ENCODE data around the gene CD6. TPM values are rescaled to one million over a fixed set of nuclear protein-coding genes. Genes with fewer than 3 reads are reported as not detected.

CD6 gene
- total RNA-seq: not detected in 2 replicates

GRCh38 chr11:60971520-60971919 is at the start of gene CD6:
Gene CD6, plus strand, starts transcription at chr11:60971680. Its CDS starts 186 bp downstream, at chr11:60971866.

GRCh38 chr11:60924110-60924905 is 47.2 kb upstream of the CD6 start, which contains the start of gene TMEM132A:
Gene TMEM132A, plus strand, starts transcription at chr11:60924460. Its CDS starts 174 bp downstream, at chr11:60924634.

GRCh38 chr11:60951904-60952741 is 19.4 kb upstream of the CD6 start, which contains the start of gene SLC15A3:
Gene SLC15A3, minus strand, starts transcription at chr11:60952176. Its CDS starts 625 bp downstream, at chr11:60951551.

Small RNA genes lying within 50 kb of the gene (small RNA-seq; reads per million reads assigned to genes)
- gene RNU6-933P: not detected

Other genes with a start within 250 kb of the CD6 start
- gene MS4A18, start 247.0 kb upstream of the CD6 start, total RNA-seq: not detected in 2 replicates
- gene MS4A15, start 214.8 kb upstream of the CD6 start, total RNA-seq: not detected in 2 replicates
- not detected in 2 replicates for gene MS4A10, start 186.3 kb upstream of the CD6 start, total RNA-seq
- gene CCDC86, start 129.6 kb upstream of the CD6 start, total RNA-seq: 6.2 and 9.8 TPM in 2 replicates
- gene PTGDR2, start 115.7 kb upstream of the CD6 start, total RNA-seq: under 0.01 and 0.11 TPM in 2 replicates
- not detected in 2 replicates for gene ZP1, start 104.1 kb upstream of the CD6 start, total RNA-seq
- gene PRPF19, start 65.1 kb upstream of the CD6 start, total RNA-seq: 39.7 and 52.4 TPM in 2 replicates
- gene TMEM109, start 57.5 kb upstream of the CD6 start, total RNA-seq: 40.5 and 61.5 TPM in 2 replicates
- gene TMEM132A, start 47.2 kb upstream of the CD6 start, total RNA-seq: 3.4 and 5.2 TPM in 2 replicates
- 10.8 and 14.2 TPM in 2 replicates for gene SLC15A3, start 19.5 kb upstream of the CD6 start, total RNA-seq
- not detected in 2 replicates for gene CD5, start 130.8 kb downstream of the CD6 start, total RNA-seq
- 16.6 and 17.5 TPM in 2 replicates for gene VPS37C, start 189.7 kb downstream of the CD6 start, total RNA-seq
- 0.39 and 0.54 TPM in 2 replicates for gene PGA3, start 231.8 kb downstream of the CD6 start, total RNA-seq

Data from articular chondrocyte of knee joint (primary cell).